ENCODE data around the gene SFMBT2. TPM values are rescaled to one million over a fixed set of nuclear protein-coding genes. Genes with fewer than 3 reads are reported as not detected.

The SFMBT2 gene
- polyA plus RNA-seq (ENCODE audit: insufficient read length) = 7.9 TPM

DNA sequence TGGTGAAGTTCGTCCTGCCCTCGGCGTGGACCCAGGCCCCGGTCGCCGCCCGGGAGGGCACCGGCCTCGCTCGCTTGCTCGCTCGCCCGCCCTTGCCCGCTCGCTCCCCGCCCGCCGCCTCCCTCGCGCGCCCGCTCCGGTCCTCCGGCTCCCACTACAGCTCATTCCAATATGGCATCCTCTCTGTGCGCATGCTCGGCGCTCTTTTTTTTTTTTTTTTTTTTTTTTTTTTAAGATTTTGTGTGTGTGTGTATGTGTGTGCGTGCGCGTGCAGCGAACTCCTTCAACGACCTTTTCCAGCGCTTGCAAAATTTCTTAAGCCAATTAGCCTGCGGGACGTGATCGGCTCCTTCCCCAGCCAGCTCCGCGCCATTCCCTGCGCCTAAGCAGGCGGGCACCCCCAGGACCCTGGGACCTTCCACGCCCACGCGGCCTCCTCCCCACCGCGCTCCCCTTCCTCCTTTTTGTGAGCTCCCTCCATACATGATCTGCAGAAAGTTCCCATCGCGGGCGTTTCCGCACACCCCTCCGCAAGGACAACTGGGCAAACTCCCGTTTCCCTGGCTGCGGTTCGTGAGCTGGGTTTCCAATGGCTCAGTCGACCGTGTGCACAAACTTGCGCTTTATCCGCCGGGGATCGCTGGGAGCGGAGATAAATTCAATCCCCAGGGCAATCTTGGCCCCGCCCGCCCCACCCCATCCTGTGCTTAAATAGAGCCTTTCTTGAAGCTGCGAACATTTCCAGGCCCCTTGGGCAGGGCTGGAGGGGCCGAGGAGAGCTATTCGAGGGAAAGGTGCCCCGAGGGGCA is at the start of gene SFMBT2:
SFMBT2 (minus strand) TSS at position 173 of the 809 bp plus-strand sequence. CDS start 29,136 bp downstream, outside the sequence.
- DNase-seq = no peak

DNA sequence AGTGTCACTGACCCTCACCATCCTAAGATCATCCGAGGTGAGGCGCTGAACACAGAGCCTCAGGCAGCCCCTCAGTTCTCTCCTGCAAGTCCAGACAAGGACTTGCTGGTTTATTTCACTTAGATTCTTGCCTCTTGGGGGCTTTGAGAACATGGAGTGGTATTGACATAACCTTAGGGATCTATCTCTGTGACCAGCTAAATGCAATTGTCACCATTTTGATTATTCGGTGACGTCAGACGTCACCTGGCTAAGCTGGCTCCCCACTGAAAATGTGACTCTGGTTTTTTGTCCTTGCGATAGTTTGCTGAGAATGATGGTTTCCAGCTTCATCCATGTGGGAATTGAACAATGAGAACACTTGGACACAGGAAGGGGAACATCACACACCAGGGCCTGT is 49.2 kb upstream of the SFMBT2 start:
- DNase-seq = no peak

DNA sequence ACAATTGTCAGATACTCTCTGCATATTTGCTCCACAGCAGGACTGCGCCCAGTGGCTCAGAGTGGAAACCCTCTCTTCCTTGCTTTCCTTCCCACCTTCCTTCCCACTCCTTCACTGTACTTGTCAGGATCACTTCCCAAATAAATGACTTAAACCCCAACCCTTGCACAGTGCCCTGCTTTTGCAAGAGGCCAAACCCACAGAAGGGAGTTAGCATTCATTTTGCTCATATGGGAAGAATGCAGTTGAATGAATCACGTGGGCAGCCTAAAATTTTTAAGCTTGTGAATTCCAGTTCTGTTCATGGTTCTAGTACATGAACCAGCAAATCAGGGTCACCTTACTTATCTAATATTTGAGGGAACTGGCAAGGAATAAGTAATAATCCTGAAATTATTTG is 47.7 kb upstream of the SFMBT2 start:
- no peak for DNase-seq

DNA sequence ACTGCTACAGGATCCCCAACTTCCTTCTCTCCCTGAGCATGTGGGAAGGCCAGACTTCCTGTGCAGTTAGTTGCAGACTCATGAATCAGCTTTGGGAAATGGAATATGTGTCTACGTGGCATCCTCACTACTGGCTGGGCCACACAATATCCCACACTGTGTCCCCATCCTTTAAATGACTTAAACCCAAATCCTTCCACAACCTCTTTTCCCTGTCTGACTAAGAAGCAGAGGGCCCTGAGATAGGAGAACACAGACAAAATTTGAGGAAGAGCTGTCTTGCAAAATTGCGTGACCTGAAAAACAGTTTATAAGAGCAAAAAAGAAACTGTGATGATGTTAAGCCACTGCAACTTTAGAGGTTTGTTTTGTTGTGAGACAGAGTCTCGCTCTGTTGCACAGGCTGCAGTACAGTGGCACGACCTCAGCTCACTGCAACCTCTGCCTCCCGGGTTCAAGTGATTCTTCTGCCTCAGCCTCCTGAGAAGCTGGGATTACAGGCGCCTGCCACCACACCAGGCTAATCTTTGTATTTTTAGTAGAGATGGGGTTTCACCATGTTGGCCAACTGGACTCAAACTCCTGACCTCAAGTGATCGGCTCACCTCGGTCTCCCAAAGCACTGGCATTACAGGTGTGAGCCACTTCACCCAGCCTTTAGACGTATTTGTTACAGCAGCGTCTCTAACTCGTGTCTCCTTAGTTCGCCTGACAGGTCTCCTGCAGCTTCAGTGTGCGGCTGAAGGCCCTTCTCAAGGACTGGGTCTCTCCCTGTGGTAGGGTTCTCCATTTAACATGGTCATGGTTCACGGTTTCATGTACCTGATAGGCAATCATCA is 46.9 kb upstream of the SFMBT2 start:
- no peak for DNase-seq

DNA sequence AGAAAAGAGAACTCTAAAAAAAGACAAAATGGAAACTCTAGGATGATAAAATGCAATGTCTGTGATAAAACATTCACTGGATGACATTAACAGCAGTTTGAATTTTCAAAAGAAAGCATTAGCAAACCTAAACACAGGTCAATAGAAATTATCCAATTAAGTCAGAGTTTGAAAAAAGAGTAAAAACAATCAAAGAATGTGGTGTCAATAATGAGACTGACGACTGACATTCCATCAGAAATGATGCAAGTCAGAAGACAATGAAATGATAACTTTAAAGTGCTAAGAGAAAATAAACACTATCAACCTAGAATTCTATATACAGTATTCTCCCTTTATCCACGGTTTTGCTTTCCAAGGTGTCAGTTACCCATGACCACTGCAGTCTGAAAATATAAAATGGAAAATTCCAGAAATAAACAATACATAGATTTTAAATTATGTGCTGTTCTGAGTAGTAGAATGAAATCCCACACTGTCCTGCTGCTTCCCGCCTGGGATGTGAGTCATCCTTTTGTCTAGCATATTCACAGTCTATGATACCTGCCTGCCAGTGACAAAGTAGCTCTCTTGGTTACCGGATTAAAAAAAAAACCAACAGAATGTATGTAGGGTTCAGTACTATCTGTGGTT is 38.3 kb upstream of the SFMBT2 start:
- DNase-seq = no peak

DNA sequence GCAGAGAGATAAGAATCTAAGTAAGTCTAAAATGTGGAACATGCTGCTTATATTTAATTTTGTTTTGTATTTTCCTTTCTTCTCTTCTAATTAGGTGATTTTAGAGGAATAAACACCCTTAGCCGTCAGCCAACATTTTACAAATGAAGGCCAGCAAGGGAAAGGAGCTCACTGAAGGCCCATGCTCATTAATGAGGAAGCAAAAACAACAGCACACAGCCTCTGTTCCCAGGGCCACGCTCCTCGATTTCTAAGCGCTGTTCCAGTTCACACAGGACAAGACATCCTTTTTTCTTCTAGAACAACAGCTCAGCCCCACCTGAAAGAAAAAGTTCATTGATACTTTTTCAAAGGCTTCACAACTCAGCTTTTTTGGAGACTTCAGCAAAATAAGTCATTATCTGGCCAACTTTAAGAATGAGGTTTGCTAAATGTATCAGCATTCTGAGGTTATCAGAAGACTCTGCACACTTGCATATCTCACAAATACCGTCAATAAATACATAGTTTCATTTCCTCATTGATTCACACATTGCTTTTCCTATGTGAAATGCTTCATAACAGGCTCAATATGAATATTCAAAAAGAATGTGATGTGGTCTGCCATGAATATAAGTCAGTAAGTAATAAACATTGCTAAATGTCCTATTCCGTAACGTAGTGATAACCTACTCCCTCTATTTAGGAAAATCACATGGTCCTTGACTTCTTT is 34.8 kb upstream of the SFMBT2 start:
- no peak for DNase-seq

DNA sequence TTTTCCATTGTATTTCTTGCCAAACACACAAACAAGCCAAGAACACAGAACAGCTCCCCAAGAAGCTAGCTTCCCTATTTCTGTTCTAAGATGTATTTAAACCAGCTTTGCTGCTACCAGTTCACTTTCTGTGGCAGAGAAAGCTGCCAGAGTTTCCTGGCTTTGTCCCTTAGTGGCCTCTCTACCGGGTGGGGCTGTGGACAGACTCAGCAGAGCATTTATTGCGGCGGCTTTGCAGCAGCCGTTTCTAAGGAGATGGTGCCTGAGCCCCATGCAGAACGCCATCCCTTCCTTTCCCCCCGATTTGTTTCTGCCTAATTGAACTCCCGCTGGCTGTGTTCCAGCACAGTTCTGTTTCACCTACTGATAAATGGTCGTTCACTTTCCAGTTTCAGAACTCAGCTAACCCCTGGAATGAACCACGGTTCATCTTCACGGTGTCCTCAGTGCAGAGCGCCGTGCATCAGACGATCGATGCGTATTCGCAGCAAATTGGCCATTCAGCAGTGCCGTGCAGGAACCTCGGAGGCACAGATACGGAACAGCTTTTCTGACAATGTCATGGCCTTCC is 33.8 kb upstream of the SFMBT2 start:
- no peak for DNase-seq

DNA sequence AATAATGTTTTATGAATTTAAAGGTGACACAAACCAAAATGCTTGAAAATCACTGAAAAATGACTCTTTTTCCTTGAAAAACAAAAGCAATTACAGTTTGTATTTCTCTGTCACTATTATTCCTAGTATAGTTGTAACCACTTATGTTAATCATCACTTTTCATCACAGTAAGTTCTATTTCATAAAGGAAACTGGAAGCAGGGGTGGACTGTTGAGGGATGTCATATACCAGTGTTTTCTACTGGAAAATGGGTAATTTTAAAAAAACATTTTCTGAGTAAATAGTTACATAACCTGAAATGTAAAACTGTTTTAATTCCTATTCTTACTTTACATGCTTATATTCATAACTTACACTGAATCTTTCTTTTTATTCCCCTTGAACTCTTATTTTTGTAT is 32.2 kb upstream of the SFMBT2 start:
- DNase-seq = no peak

DNA sequence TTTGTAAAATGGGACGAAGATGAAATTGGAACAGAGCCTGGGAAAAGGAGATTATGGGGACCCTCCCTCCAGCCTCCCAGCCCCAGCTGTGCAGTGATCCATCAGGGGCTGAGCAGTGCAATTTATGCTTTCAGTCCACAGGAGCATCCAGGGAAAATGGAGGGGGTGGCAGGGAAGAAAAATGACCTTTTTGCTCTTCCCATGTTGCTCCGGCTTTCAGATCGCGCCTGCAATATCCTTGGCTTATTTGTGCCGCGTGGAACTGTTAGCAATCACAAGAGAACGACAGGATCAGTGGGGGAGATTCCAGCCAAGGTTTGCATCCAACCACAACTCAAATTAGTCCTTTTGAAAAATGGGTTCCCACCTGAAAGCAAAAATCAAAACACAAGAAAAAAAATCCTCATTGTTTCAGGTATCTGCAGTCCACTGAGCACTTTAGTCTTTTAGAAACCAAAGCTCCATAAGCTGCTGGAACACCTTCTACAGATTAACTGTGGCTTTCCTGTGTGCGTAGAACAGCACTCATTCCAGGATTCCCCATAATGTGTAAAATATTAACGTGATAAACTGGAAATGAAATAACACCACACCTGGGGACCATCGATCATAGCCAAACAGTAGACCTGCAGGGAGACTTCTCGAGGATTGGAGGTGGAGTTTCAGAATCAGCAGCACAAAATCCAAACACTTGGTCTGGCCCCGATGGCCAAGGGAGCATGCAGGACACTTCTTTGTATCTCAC is 30.7 kb upstream of the SFMBT2 start:
- no peak for DNase-seq

DNA sequence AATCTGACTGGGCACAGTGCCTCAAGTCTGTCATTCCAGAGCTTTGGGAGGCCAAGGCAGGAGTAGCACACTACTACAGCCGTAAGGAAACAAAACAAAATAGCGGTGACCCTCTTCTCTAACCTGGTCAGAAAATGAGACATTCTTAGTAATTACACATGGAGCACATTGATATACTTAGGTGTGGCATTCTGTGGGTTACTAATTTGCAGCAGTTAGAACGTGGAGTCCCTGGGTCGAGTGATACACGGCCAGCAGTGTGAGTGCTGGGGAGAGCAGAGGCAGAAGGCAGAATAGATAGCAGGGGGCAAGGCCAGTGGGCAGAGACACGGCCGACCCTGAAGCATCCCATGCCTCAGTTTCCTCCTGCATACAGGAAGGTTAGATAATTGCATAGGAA is 28.9 kb upstream of the SFMBT2 start:
- no peak for DNase-seq

DNA sequence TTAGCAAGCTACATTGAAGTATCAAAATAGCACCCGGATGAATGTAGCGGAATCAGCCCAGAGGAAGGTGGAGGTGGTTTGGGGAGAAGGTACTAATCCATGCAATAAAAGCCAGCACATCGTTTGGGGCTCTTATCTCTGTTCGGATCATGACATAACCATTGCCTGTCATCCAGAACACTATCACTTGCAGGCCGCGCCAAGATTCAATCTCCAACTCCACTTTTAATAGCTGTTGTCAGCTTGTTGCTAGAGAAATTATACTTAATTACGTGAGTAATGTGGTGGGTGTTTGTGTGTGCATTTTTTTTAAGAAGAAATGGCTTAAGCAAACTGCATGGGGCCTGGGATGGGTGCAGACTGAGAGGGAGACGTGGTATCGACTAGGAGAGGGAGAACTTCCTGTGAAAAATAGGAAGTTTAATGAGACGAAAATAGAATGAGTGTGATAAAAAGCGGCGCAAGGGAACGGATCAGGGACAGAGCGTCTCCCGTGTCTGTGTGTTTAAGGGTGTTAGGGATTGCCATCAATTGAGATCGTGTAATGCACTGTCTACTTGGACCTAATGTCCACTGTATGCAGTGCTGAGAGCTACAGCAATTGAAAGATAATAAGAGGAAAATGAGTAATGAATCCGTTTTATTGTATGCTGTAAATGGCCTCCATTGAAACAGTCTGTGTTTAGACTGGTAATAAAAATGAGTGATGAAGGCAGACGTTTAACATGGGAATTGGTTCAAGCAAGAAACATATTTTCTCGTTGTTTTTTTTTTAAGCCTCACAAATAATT is 27.6 kb upstream of the SFMBT2 start:
- no peak for DNase-seq

DNA sequence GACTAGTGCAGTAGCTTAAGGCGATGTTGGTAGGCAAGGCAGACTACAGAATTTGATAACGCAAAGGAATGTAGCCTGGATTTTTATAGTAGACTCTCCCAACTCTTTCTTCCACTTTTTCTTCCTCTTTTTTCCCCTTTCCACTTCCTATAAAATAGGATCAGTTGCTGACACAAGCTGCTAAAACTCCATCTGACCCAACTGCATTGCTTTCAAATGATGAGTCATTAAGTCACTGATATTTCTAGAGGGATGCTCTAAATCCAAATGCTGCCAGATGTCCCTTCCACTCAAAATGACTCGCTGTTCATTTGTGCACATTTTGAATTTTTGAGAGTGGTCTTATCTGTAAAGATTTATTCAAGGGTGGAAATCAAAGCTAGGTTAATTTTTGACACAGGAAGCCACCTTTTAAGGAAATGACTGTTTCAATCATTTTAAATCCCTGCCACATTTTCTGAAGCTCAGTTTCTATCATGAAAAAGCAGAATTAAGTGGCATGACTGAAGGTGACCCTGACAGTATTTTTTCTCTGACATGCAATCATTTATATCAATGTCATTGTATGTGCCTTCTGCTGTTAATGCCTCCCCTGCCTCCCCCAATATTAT is 25.8 kb upstream of the SFMBT2 start:
- DNase-seq = no peak

DNA sequence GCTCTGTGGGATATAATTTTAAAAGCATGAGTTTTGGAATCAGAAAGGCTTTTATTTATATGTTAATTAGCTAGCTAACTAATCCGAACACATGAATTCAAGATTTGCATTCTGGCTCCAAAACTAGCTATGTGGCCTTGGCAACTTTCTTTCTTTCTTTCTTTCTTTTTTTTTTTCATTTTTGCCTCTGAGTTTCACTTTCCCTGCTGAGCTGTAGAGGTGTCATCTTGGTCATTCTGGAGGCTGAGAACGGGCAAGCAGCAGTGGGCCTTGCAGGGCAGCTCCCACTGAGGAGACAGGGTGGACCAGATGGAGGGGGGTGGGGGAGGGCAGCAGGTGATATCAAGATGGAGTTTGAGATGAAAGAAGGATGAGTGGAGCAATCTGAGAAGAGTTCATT is 24.8 kb upstream of the SFMBT2 start:
- DNase-seq = no peak

DNA sequence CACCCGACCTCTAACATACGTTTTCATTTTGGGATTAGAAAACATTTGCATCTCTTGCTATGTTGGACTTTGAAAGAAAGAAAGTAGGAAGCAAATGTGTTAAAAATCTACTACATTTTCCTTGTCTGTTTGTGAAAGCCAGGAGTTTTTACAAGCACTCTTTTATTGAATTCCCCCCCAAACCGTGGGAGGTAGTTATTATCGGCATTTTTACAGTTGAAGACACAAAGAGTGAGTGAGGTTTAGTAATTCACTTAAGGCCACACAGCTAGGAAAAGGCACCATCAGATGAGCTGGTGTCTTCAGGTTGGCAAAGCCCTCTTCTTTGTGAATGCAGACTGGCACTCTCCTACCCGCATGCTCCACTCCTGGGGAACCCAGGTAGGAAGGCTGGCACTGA is 23.5 kb upstream of the SFMBT2 start:
- DNase-seq = no peak

DNA sequence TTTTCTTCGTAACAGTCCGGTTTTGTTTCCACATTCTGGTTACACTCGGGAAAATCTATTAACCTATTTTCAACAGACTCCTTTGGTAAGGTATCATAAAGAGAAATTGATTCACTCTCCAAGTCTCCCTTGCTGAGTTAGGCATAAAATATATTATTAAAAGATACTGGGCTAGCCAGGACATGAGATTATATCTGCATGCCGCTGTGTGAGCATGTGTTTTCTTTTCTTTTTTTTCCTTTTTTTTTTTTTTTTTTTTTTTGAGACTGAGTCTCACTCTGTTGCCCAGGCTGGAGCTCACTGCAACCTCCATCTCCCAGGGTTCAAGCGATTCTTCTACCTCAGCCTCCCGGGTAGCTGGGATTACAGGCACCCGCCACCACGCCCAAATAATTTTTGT is 23.0 kb upstream of the SFMBT2 start:
- no peak for DNase-seq

DNA sequence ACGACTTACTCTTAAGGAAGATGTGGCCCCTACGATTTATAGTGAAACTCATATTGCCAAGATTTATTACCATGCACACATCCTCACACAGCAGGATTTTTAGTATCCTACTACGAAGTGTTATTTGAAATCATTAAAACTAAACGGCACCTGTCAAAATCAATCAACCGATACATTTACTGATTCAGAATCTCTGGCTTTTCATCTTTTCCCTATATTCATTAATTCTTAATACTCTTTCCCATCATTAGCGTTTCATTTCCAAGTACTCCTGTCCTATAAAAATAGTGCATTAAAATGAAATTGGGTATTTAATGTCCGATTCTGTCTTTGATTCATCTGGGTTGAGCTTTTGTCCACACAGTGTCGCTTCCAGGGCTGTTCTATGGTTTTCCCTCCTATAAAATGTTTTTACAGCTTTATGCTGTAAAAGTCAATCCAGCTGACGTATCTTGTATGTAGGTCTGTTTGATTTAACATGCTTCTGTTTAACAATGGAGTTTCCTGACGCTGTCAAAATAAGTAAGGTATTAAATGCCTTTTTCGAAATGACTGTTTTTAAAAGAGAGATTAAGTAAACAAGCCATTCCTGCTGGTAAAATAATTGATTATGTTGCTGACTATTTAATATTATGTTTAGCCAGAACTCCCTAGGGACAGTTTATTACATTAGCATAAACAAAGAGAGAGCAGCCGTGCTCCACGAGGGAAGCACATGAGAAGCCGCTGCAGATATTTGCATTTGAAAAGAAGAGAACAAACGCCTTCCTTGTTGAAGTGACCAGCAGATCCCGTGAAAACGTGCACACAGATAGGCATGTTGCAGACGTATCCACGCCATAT is 22.3 kb upstream of the SFMBT2 start:
- no peak for DNase-seq

DNA sequence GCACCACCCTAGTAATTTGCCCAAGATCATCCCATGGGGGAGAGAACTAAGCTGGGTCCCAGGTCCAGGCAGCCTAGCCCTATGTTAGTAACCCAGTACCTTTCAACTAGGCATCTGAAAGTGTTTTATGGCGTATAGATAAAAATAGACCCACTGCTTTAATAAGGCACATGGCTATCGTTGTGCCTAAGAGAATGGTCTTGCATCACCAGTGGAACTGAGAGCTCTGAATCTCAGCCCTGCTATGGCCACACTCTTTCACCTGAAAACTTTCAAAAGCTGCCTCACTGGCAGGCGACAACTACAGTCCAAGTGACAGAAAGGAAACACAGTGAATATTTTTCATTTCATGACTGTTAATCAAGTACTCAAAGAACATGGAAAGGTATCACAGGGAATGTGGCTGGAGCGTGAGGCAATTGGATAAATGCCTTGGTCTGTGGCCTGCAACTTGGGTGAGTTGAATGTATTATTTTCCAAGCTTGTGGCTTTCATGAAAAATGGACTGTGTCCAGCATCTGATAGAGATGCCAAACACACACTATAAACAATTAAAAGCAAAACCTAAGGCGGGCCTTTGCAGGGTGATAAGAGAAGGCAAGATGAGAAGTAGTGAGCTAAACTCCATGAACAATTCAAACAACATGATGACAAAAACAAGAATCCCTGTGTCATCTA is 18.0 kb upstream of the SFMBT2 start:
- no peak for DNase-seq

DNA sequence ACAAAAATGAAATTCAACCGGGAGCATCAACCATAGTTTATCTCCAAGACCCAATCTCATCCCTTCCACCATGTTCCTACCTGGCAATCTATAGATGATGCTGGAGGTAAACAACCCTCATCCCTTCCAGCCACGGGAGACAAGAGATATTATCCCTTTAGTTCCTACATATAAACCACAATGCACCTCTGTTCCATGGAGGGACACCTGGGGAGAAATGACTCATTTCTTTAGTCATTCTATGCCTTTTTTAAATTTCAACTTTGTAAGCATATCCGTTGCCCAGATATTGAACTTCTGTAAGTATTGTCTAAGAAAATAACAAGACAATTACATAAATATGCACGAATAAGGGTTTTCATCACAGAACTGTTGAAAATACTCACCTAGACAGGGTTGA is 15.5 kb upstream of the SFMBT2 start:
- DNase-seq = no peak

DNA sequence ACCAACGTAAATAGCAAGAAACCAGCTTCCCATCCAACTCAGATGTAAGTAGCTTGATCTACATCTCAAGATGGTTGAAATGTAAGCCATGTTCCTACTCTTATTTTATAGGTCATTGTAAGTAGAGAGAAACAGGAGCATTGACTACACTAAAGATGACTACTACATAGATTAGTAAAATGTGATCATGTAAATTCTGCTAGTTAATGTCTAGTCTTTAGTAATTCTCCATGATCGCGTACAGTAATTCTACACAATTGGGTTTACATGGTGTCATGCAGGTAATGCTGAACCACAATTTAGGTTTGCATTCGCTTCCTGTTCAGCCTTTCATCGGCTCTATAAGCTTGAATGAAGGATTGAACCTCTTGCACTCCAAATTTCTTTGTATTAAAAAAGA is 14.9 kb upstream of the SFMBT2 start:
- no peak for DNase-seq

Data from hindlimb muscle (tissue), 1 donor.